PFSK-1 (cell line): Measurements from ENCODE around the gene PRICKLE4.

Source experiments
- POLR2AphosphoS5 ChIP-seq: IDR thresholded peaks from 2 replicates; pipeline ENCODE4 v1.6.1; 2012; ENCODE audit warnings: low read depth, mild to moderate bottlenecking, control low read depth, low read length, moderate library complexity
- REST ChIP-seq, 2 experiments: IDR thresholded peaks; 2 replicates each; pipeline versions ENCODE4 v1.6.1 to v1.8.0; 2011 to 2012; ENCODE audit warnings: low read depth in 2 of 2, low read length in 2 of 2, control low read depth in 1 of 2, inconsistent platforms in 1 of 2, mild to moderate bottlenecking in 1 of 2, moderate library complexity in 1 of 2; ENCODE audit not compliant: insufficient read depth in 1 of 2
- SIN3A ChIP-seq: IDR thresholded peaks from 2 replicates; pipeline ENCODE4 v1.6.1; 2012; ENCODE audit warnings: mild to moderate bottlenecking, low read length, moderate library complexity, borderline replicate concordance; ENCODE audit not compliant: insufficient read depth
- TAF1 ChIP-seq: IDR thresholded peaks from 2 replicates; pipeline ENCODE4 v1.6.1; 2012; ENCODE audit warnings: low read length, control low read depth, borderline replicate concordance; ENCODE audit not compliant: insufficient read depth

GRCh38 chr6:41771058-41771983 lies 9.3 kb upstream of the PRICKLE4 start:
- TF ChIP-seq TAF1, result no peak
- TF ChIP-seq SIN3A, result no peak
- no peak for TF ChIP-seq POLR2AphosphoS5
- no peak for TF ChIP-seq REST (IDR thresholded peaks at IDR 0.05; ENCODE audit: insufficient read depth in 1 of 2, low read depth in 2 of 2, low read length in 2 of 2)
